ENCODE measurements around the gene GARIN5A. TPM values are rescaled to one million over a fixed set of nuclear protein-coding genes. Genes with fewer than 3 reads are reported as not detected.

GARIN5A gene
- total and polyA plus RNA-seq, 2 of the 8 experiments (the other 6 are each of a cell fraction or from before 2014, with no cell fraction given), result 9.1 to 18.5 TPM

DNA sequence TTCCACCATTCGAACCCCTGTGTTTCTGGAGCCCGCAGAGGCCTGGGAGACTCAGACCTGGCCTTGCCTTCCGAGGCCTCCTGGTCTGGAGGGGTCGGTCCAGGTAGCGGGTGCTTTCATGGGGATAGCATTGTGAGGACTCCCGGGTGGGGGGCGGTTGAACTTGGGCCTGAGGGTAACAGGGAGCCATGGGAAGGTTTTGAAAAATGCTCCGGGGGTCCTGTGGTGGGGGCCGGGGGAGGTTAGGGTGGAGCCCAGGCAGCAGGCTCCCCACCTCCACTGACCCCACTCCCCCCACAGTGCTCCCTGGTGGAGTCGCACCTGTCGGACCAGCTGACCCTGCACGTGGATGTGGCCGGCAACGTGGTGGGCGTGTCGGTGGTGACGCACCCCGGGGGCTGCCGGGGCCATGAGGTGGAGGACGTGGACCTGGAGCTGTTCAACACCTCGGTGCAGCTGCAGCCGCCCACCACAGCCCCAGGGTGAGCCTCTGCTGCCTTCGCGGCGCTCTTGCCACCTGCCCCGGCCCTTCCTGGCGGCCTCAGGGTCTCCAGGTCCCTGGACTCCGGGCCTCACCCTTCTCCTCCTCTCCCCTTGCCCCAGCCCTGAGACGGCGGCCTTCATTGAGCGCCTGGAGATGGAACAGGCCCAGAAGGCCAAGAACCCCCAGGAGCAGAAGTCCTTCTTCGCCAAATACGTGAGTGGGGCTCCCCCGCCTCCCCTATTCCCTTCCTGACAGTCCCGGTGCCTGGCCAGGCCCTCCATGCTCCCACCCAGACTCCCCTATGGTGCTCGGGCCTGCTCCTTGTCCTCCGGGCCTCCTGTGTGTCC is 3.8 kb upstream of the GARIN5A start:
- no peak overlapping the region for H2BK15ac ChIP-seq (ENCODE audit: low read length)
- no peak overlapping the region for H3K18ac ChIP-seq (ENCODE audit: extremely low read depth, low read length)
- DNase-seq (ENCODE audit: low read depth in 1 of 2, low spot score in 2 of 2), result no peak
- no peak overlapping the region for H3K4me3 ChIP-seq (ENCODE audit: extremely low read depth in 1 of 4, insufficient read depth in 2 of 4, low read depth in 3 of 4, low read length in 4 of 4)
- H3K56ac ChIP-seq (replicated peaks; ENCODE audit: insufficient read length, low read depth, low read length), result no peak overlapping the region
- H4K5ac ChIP-seq (ENCODE audit: insufficient read length, low read depth, low read length), result no peak overlapping the region
- H2BK20ac ChIP-seq (ENCODE audit: low read length), result no peak overlapping the region
- no peak overlapping the region for H2AFZ ChIP-seq (ENCODE audit: low read length)
- H3K79me2 ChIP-seq (ENCODE audit: control insufficient read depth in 1 of 2, insufficient read depth in 2 of 2, low read length in 2 of 2), result peaks cover 4 to 16% of the 10 kb centered on the region in 2 experiments; a peak in 3 of 4 replicates
- no peak overlapping the region for H2AK5ac ChIP-seq (ENCODE audit: low read depth, low read length)
- no peak overlapping the region for H4K8ac ChIP-seq (ENCODE audit: extremely low read depth, insufficient read depth, low read length)
- peaks cover 9 to 16% of the 10 kb centered on the region in 2 experiments; a peak in 3 of 4 replicates for H3K9me3 ChIP-seq (ENCODE audit: insufficient read depth in 2 of 2, low read depth in 1 of 2, low read length in 1 of 2)
- no peak overlapping the region for H2BK12ac ChIP-seq (ENCODE audit: low read depth, low read length)
- no peak overlapping the region for H3K27ac ChIP-seq (ENCODE audit: low read depth, low read length)
- CTCF ChIA-PET (ENCODE audit: partially characterized antibody), result interaction anchor here (1.5 to 2.6 kb wide), 3 partner anchors 30 to 212 kb away, joined by 3 to 18 read pairs (median 13); partner anchors contain the start of gene JOSD2
- H3K9ac ChIP-seq (replicated peaks in 1 of 4; ENCODE audit: extremely low read depth in 1 of 4, low read depth in 3 of 4, low read length in 3 of 4), result no peak overlapping the region
- no peak for FAIRE-seq
- H3K27me3 ChIP-seq (replicated peaks in 1 of 4; ENCODE audit: control insufficient read depth in 3 of 4, extremely low read depth in 1 of 4, insufficient read depth in 3 of 4, low read length in 3 of 4), result peaks cover 0 to 2% (median 0%) of the 10 kb centered on the region in 4 experiments; a peak in 2 of 7 replicates
- TF ChIP-seq POLR2AphosphoS5 (IDR thresholded peaks at IDR 0.05; ENCODE audit: low read depth, low read length) (no peak), BACH1 (IDR thresholded peaks at IDR 0.05; ENCODE audit: low read length) (no peak), KDM4A (IDR thresholded peaks at IDR 0.05; ENCODE audit: low read depth, low read length, severe bottlenecking) (no peak)
- WGBS, 2 experiments (ENCODE audit: extremely low coverage in 1 of 2, insufficient coverage in 1 of 2, insufficient read length in 1 of 2, insufficient replicate concordance in 2 of 2, low coverage in 1 of 2, low lambda C conversion rate in 2 of 2, missing lambda C conversion rate in 1 of 2), result 90% methylated on average over 21 of the region's 37 CpGs; no CpG with 5 or more reads in 1 of the 2 experiments
- no peak overlapping the region for H2BK5ac ChIP-seq (ENCODE audit: low read depth, low read length)
- no peak overlapping the region for H3K14ac ChIP-seq (ENCODE audit: insufficient read length)
- H3K4ac ChIP-seq (replicated peaks; ENCODE audit: insufficient read length, low read depth, low read length), result no peak overlapping the region
- H3K4me1 ChIP-seq (replicated peaks in 1 of 4; ENCODE audit: control insufficient read depth in 3 of 4, insufficient read depth in 4 of 4, low read length in 3 of 4), result no peaks in the 10 kb centered on the region
- peaks cover 2 to 51% (median 12%) of the 10 kb centered on the region in 4 experiments; a peak in 6 of 8 replicates for H3K36me3 ChIP-seq (ENCODE audit: control insufficient read depth in 2 of 4, insufficient read depth in 4 of 4, low read length in 3 of 4)
- H4K20me1 ChIP-seq (replicated peaks in 1 of 2; ENCODE audit: control insufficient read depth in 1 of 2, insufficient read depth in 2 of 2, low read length in 2 of 2), result peaks cover 7 to 8% of the 10 kb centered on the region in 2 experiments
- H4K91ac ChIP-seq (replicated peaks; ENCODE audit: insufficient read length, low read length), result no peak overlapping the region
- H3K79me1 ChIP-seq (ENCODE audit: low read depth, low read length), result peaks cover 10% of the 10 kb centered on the region
- H3K23me2 ChIP-seq (ENCODE audit: low read depth, low read length), result peaks cover 2% of the 10 kb centered on the region; the same call in 1 of the 2 replicates
- H3K4me2 ChIP-seq (ENCODE audit: insufficient read depth in 1 of 2, low read depth in 2 of 2, low read length in 2 of 2), result no peak overlapping the region
- H3K23ac ChIP-seq (ENCODE audit: insufficient read length), result no peak overlapping the region
- POLR2A ChIA-PET (ENCODE audit: partially characterized antibody), result interaction anchor here (1.1 to 2.5 kb wide), 3 partner anchors 14 to 112 kb away, joined by 3 to 8 read pairs (median 5); no protein-coding TSS in a partner anchor
- H2BK120ac ChIP-seq (replicated peaks; ENCODE audit: low read depth, low read length), result no peak overlapping the region
